Limb (tissue), 2 donors: ENCODE data around the gene ABHD12.

Experiments used
- DNase-seq, 2 donors: peaks; one replicate each; pipeline ENCODE4 v3.0.0-alpha.2; 2016; ENCODE audit errors: extremely low spot score in 2 of 2

ABHD12 gene

DNA sequence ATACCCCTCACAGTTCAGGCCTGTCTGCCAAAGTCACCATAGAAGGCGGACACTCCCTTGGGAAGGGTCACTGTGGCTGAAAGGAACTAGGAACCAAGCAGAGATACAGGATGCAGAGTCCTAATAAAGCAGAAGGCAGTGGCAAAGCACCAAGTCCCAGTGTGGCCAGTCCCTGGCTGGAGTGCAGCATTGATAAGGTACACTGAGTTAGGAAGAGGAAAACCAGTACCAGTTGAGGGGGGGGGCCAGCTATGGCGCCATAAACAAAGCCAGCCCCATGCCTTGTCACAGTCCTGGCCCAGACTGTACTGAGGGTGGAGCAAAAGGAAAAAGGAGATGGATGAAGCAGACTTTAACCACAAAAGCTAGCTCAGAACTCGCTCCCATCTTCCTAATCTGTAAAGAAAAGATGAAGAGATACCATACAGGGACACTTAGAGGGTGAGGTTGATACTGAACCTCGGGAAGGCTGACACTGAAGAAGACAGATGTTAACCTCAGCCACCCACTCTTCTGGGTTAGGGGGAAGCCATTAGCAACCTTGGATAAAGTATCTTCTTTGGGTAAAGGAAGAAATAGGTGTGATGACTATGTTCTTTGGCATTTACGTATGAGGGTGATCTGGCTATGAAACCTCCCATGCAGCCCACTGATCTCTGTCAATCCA, 7.8 kb downstream of the ABHD12 start:
- no peak for DNase-seq

DNA sequence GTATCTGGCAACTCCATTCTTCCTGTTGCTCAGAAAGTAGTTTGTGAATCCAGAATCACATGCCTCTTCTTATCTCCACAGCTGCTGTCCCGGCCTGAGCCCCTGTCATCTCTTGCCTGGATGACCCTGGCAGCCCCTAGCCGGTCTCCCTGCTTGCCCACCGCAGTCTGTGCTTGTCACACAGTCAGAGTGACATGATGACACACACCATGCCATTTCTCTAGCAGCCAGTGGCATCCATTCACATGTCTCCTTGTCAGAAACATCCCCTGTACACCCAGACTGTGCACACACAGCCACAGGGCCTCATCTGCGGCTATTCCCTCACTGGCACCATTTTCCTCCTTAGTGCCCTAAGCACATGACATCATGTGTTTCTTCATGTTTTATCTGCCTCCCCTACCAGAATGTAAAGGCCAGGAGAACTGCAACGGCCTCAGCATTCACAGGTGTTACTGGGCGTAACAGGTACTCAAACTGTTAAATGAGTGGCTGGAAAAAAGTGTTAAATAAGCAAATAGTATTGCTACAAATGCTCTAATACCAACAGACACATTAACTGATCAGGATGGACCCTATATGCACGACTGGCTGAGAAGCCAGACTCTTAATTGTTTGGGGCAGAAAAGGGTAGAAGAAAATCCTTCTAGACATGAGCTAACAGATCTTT, 9.6 kb downstream of the ABHD12 start:
- no peak for DNase-seq

DNA sequence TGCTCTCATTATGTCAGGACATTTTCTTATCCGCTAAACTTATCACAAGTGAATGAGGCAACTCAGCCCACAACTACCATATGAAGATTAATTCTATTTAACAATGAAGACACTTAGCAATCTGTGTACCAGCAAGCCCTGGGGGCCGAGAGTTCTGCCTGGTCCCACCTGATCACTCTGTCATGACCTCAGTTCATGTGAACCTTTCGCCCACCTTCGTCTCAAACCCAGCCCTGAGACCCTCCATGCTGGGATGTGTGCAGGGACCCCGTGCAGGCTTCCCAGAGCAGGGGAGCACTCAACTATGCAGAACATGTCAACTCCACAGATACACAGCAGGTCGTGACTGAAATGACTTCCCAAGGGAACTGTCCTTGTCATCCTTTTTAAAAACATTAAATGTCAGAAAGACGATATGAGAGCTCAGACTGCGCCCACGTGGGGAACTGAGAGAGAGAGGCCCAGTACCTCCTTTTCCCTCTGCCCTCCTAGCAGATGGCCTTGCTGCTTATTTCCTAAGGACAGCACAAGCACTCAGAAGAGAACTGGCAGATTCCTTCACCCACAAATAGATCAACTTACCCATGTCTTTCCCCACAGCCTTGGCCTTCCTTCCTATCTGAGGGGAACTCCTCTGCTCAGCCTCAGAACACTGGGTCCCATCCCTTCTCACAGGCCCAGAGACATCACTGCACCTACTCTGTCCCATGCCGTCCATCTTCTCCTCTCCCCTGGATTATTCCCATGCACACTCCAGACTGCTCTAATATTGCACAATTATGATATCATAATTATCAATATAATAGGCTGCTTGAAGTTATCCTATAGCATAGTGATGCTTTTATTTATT, 11.5 kb downstream of the ABHD12 start:
- DNase-seq = no peak

DNA sequence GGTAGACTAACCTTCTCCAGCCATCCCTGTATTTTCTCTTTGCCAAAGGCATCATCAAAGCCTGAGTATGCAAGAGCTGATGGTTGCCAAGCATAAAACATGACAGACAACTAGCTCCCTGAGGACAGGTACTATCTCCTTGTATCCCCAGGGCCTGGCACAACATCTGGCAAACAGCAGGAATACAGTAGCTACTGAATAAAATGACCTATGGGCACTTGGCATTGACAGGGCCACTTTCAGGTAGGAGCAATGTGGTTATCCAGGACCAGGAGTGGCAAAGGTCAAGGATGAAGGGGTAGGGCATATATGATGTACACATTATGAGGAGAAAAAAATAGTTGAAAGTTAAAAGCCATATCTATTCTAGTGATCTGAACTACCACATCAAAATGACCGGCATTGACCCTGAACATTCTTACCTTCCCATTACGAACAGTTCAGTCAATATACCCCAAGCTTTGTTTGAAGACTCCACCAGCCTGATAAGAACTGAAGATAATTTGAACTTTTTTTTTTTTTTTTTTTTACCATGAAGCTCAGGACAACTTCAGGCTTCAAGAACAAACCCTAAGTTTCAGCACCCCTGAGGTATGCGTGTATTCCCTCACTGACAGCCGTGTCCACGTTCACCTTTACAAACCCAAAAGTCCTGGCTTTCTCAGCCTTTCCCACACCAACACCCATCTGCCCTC, 12.3 kb downstream of the ABHD12 start:
- no peak for DNase-seq

DNA sequence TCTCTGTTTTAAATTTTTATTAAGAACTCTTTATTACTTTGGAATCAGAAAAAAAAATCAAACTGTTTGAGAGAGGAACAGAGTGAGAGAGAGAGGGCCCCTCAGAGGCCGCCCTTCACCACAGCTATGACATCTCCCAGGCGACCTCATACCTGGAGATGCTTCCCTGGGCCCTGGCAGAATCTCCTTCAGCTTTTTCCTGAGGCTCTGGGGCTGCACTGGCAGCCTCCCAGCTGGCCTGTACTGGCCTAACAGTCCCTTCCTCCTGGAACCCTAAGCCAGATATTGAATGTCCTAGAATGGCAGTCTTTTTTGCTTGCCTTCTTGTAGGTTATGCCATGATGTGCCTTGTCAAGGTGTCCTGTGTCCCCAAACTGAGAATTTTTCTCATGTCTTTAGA, 13.7 kb downstream of the ABHD12 start:
- DNase-seq = no peak

DNA sequence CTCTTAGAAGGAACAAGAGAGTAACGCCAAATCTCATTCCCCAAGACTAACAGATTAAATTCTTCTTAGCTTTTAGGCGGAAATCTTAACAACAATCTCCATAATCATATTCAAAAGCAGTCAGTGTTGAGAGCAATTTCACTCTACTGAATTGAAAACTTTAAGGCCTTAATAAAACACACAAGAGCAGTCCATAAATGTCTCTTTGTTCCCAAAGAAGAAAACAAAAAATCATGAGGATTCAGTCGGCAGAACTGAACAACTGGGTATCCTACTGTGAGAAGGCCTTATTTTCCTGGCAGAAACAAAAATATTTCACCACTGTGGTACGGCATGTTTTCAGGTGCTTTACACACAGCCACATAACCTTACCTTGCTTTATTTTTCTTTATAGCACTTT, 14.4 kb downstream of the ABHD12 start:
- DNase-seq = no peak

DNA sequence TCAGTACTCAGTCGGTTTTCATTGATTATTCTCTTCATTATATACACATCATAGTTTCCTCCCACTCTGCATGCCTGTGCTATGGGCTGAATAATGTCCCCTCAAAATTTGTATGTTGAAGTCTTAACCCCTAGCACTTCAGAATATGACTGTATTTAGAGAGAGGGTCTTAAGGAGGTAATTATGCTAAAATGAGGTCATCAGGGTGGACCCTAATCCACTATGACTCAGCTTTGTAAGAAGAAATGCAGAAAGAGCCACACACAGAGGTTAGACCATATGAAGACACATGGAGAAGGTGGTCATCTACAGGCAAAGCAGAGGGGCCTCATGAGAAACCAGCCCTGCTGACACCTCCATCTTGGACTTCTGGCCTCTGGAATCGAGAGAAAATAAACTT, 15.8 kb downstream of the ABHD12 start:
- DNase-seq = no peak

DNA sequence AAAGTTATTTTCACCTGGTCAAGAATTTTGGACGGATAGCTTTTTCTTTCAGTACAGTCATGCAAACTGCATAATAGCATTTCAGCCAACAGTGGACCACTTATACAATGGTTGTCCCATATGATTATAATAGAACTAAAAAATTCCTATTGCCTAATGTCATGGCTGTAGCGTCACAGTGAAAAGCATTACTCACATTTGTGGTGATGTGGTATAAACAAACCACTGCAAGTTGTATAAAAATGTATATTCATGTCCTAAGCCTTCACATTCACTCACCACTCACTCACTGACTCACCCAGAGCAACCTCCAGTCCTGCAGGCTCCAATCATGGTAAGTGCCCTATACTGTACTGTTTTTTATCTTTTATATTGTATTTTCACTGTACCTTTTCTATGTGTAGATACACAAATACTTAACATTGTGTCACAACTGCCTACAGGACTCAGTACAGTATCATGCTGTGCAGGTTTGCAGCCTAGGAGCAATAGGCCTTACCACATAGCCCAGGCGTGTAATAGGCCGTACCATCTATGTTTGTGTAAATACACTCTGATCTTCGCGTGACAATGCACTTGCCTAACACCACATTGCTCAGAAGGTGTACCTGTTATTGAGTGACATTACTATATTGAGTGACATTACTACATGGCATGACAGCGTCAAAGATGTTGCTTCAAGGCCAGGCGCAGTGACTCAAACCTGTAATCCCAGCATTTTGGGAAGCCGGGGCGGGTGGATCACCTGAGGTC, 17.9 kb downstream of the ABHD12 start:
- no peak for DNase-seq

DNA sequence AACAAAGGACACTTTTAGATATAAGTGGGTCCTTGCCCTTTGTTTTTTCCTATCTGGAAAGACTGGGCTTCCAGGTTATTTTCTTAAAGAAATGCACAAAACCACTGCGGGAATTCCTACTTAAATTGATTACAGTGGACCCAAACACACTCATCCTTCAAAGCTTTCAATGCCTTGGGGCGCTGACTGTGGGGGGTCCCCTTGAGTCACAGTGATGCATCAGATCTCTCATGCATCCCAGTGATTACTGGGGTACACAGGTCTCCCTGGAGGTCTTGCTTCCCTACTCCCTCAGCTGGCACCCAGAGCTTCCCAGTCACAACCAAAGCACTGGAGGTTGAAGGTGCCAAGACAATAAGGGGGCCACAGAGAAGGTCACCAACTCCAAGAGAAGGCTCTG, 20.7 kb downstream of the ABHD12 start:
- no peak for DNase-seq

DNA sequence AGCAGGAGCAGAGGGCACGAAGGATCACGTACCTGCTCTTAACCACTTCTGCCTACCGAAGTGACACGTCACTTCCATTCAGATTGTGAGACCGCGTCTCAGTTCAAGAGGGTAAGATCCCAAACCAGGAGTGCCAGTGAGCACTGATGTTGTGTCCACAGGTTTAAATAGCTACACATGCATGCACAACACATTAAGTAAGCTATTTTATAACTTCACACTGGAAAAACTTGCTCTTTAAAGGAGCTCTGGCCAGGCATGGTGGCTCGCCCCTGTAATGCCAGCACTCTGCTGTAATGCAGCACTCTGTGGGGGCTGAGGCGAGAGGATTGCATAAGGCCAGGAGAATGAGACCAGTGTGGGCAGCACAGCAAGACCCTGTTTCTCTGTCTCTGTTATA, 21.1 kb downstream of the ABHD12 start:
- no peak for DNase-seq

DNA sequence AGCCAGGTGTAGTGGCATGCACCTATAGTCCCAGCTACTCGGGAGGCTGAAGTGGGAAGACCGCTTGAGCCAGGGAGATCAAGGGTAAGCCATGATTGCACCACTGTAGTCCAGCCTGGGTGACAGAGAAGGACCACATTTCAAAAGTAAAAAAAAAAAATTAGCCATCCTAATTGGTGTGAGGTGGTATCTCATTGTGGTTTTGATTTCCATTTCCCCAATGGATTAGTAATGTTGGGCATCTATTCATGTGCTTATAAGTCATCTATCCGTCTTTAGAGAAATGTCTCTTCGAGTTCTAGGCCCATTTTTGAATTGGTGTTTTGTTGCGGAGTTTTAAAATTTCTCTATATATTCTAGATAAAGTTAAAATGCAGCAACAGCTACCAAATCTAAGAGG, 21.7 kb downstream of the ABHD12 start:
- no peak for DNase-seq

DNA sequence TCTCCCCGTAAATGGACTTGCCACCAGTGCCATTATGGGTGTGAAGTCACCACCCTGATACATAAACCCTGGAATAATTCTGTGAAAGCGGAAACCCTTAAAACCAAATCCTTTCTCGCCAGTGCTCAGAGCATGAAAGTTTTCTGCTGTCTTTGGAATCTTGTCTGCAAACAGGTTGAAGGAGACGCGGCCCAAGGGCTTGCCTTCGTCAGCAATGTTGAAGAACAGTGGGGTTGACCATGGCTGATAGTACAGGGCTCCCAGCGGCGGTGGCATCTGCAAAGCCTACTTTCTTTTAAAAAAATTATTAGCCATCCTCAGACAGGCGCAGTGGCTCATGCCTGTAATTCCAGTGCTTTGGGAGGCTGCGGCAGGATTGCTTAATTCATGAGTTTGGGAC, 22.1 kb downstream of the ABHD12 start:
- DNase-seq = no peak

DNA sequence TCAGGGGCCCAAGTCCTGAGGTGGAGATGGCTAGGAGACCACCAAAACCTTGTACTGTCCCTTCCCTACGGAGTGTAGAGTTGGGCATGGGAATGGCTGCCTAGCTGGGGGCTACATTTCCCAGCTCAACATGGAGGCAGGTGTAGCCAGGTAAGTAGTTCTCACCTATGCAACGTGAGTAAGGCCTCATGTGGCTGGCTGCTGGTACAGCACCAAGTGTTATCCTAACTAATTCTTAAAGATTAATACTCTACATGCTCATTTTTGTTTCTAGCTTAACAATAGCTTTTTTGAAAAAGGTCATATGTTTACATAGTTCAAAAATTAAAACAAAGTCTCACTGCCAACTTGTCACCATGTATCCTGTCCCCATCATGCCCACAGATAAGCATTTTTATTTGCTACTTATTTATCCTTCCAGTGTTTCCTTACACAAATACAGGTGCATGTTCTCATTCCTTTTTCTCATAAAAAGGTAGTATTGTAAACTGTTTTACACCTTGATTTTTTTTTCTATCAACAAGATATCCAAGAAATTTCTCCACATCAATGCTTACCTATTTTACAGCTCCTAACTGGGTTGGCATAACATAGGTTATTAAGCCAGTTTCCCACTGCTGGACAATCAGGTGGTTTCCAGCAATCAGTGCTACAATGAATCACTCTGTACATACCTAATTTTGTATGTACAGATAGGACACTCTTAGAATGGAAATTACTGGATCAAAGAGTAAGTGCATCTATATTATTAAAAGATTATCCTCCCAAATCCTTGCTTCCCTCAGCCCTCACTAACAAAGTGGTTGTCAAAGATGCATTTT, 25.5 kb downstream of the ABHD12 start:
- DNase-seq = no peak

DNA sequence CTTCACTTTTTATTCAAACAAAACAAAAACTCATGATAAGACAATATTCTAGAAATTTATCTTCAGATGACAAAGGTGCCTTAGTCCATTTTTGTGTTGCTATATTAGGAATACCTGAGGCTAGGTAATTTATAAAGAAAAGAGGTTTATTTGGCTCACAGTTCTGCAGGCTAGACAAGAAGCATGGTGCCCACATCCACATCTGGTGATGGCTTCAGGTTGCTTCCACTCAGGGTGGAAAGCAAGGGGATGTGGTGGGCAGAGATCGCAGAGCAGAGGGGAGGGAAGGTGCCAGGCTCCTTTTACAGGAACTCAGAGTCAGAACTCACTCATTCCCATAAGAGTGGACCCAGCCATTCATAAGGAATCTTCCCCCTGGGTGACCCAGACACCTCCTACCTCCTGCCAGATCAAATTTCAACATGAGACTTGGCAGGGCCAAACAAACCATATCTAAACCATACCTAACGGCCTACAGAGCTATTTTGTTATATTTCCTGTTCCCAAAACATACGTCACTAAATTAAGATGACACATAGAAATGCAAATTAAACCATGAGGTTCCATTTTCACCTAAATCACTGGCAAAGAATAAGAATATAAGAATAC, 26.4 kb downstream of the ABHD12 start:
- no peak for DNase-seq

DNA sequence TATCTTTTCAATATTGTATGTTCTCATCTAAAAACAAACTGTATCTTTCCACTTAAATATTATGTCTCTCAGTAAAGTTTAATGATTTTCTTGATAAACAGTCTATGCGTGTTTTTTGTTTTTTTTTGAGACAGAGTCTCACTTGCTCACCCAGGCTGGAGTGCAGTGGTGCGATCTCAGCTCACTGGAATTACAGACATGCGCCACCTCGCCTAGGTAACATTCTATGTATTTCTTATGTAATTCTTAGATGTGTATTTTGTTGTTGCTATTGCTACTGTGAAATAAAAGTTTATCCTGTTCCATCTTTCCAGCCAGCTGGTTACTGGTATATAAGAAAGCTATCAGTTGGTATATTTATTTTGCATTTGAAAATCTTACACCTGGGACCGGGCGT, 29.4 kb downstream of the ABHD12 start:
- no peak for DNase-seq

DNA sequence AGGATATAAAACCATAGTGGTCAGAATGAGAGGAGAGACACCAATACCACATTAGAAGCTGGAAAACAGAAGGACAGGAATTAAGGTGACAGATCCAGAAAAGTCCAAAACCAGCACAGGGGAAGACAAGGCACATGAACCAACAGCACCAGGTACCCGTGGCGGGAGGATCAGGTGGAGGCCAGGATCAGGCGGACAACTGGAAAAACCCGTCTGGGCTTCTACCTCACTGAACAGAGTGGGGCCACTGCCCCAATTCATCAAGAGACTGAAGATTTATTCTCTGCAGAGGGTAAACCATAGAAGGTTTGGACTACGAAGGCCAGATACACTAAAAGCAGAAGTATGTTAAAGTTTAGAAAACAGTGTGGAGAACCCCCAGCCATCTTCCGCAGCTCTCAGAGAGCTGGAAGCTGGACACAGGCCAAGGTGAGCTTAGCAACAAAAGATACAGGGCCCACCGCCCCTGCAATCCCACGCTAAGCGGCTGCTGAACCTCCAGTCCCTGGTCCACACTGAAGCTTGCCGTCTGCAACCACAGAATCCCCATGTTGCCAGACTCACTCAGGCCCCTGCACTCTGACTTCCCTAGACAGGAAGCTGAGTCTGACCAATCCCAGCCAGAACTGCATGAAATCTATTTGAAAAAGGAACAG, 29.9 kb downstream of the ABHD12 start:
- DNase-seq = peak; percentile 15 to 41

DNA sequence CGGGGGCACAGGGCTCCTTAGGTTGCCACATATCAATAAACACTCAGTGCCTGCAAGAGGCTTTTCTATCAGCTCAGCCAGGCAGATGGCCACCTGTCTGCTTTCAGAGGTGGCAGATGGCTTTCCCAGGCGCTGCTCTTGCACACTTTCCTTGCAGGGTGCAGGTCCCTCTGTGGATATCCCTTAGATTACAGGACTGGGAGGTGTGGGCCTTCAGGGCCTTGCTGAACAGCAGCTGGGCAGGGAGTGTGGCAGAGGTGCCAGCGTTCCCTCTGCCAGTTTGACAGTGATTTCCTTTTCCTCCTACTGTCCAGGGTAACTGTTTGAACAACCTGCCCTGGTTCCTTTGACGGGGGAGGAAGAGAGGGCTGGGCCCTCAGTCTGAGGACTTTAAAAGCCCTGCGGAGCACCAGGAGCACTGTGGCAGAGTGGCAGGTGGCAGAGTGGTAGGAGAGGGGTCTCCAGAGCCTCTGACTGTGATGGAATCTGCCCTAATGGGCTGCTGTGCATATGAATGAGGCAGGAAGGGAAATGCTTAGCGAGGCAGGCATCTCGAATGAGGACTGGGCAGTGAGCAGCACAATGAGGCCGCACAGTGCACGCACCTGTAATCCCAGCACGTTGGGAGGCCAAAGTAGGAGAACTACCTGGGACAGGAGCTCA, 34.2 kb downstream of the ABHD12 start:
- DNase-seq = no peak

DNA sequence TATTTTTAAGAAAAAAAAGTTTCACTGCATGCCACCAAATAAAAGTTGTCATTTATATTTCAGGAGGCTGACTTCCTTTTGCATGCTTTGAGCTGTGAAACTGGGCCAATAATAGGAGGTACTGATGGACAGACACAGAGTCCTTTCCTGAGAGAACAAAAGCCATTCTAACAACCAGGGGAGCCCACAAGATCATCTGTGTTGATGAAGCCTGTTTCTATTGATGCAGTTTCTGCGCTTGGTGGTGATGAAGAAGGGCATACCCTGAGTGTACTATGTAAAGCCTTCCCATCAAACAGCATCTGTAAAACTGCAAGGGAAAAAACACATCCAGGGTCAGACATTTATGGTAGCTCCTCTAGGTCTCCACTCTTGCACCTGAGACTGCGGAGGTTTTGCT, 34.8 kb downstream of the ABHD12 start:
- DNase-seq = no peak

DNA sequence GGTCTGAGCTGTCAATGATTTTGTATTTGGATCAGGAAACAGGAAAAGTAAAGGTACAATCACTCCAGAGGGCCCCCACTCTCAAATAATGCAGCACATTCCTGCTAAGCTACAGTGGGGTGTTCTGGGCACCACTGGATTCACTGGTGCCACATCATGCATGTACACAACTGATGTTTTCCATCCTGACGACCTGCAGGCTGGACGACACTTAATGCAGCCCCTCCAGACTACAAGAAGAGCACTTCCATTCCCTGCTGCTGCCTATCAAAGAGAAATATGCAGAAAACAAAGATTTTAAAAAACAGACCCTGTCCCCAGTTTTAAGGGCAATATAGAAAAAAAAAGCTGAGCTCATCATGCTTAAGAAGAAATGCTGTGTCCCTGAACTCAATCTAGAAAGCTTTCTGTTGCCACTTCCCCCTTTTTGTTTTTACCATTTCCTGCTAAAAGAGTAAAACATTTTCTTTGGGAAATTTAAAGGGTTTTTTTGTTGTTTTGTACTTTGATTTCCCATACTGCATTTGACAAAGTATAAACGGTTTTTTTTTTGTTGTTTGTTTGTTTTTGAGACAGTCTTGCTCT, 35.5 kb downstream of the ABHD12 start:
- DNase-seq = no peak
